Fibroblast of villous mesenchyme (primary cell): Measurements from ENCODE around the gene RBM47. TPM values are rescaled to one million over a fixed set of nuclear protein-coding genes. Genes with fewer than 3 reads are reported as not detected.
A peak's percentile ranks its signal among the peaks of the same experiment; 100 is the strongest.

Experiments
- DNase-seq: peaks from one replicate; pipeline ENCODE4 v3.0.0-alpha.2; 2010; ENCODE audit warnings: low read depth
- H3K4me3 ChIP-seq: 2 replicates; pipeline ENCODE4 v1.5.1; 2011; ENCODE audit warnings: low read depth, mild to moderate bottlenecking, low read length
- CTCF ChIP-seq: IDR thresholded peaks from 2 replicates; pipeline ENCODE4 v1.5.1; 2012; ENCODE audit warnings: low read depth, mild to moderate bottlenecking, low read length; ENCODE audit not compliant: insufficient read depth
- total RNA-seq: library from RNA; depleted of rRNA; stranded (reverse); fragments of >200 nt; gene quantifications from 2 replicates; pipeline ENCODE4 v1.2.3, GENCODE V29; 2012

Gene RBM47
- total RNA-seq, 1 donor = 0.86 TPM

DNA sequence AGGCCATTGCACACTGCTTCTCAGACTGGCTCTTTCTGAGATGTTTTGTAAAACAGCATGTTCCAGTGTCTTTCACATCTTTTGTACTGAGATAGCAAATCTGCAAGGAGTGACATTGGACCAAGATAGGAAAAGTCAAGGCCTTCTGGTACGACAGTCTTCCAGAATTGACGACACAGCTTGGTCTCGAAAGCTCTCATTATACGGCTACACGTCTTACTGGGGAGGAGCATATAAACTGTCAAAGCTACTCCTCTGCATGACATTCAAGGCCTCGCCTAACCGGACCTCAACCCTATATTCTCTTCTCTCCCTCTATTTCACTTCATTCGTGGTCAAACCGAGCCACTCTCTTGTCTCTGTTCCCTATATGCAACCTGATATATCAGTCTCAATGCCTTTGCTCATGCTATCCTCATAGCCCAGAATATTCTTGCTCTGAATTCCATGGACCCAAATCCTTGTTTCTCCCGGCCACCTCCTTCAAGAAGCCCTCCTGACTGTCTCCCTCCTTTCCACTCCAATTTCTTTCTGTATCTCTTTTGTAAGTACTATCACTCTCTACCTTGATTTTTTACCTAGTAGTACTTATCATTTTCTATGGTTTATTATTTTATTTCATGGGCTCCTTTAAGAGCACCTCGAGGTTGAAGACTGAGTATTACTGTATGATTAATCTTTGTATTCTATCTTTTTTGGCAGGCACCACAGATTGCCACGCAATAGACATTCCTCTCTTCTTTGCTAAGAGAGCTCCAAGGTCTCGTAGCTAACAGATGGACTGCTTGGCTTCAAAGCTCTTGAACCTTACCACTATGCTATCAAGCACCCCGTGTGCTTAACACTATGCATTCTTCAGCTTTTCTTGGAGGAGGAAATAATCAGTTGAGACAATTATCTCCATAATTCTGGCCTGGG, 35.1 kb downstream of the RBM47 start:
- no peak overlapping the region for H3K4me3 ChIP-seq
- TF ChIP-seq CTCF = no peak
- DNase-seq = peak; percentile 55

DNA sequence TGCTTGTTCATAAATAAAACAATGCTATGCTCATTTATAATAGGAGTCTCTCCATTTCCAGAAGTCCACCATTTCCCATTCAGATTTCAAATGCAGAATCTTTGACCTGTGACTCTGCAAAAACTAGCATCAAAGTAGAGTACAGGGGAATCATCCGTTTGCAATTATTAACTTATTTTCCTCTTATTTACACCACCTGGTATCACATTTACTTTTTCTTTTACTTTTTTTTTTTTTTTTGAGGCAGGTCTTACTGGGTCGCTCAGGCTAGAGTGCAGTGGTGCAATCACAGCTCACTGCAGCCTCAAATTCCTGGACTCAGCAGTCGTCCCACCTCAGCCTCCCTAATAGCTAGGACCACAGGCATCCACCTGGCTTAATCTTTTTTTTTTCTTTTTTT, 37.6 kb downstream of the RBM47 start:
- H3K4me3 ChIP-seq = no peak overlapping the region

GRCh38 chr4:40587826-40588225, 41.8 kb downstream of the RBM47 start:
- no peak for TF ChIP-seq CTCF
- no peak overlapping the region for H3K4me3 ChIP-seq
- DNase-seq = peak; percentile 70

More for the DNA sequence above, 37.6 kb downstream of the RBM47 start:
- DNase-seq = no peak
- TF ChIP-seq CTCF = no peak

- no peak overlapping the region for H3K4me3 ChIP-seq
- no peak for TF ChIP-seq CTCF
- no peak for DNase-seq
These were observed 42.3 kb downstream of the RBM47 start for GRCh38 chr4:40587351-40587750.

- DNase-seq = no peak
- TF ChIP-seq CTCF = no peak
- no peak overlapping the region for H3K4me3 ChIP-seq
These were observed 42.9 kb downstream of the RBM47 start for GRCh38 chr4:40586729-40587128.

DNA sequence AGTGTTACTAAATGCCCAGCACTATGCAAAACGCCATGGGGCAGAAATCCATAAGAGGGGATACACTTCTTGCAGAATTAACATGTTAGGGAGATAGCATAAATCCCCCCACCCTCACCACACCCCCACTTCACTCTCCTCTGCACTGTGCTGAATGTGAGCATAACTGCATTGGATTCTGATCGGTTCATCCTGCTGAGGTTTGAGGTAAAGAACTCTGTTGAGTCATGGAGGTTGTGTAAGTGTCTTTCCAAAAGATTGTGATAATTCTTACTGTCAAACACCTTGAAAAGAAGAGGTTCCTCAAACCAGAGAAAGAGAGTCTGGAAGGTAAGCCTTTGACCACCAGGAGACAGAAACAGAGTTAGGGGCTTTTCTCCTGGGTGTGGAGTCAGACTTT, 43.6 kb downstream of the RBM47 start:
- no peak overlapping the region for H3K4me3 ChIP-seq
- DNase-seq = no peak
- TF ChIP-seq CTCF = no peak
